AG09319 (cell line): Measurements from ENCODE around the gene ANAPC16.
"Not testable (repeated sequence)": the region's sequence is repeated elsewhere in the genome, so short reads cannot be mapped to it uniquely, and the experiment has no call there.

Experiments used
- DNase-seq: peaks from one replicate; pipeline ENCODE4 v3.0.0-alpha.2; 2010; ENCODE audit warnings: low read depth; ENCODE audit errors: extremely low read depth
- CTCF ChIP-seq: IDR thresholded peaks from 2 replicates; pipeline ENCODE4 v1.5.1; 2011; ENCODE audit warnings: low read depth, mild to moderate bottlenecking, inconsistent platforms, low read length, moderate library complexity

ANAPC16 gene

GRCh38 chr10:72218325-72218724 lies 2.5 kb downstream of the ANAPC16 start:
- no peak for DNase-seq
- no peak for TF ChIP-seq CTCF

- no peak for DNase-seq
- no peak for TF ChIP-seq CTCF
These were observed 2.9 kb downstream of the ANAPC16 start for GRCh38 chr10:72218726-72219125.

- DNase-seq: no peak
- TF ChIP-seq CTCF: no peak
These were observed 3.5 kb downstream of the ANAPC16 start for GRCh38 chr10:72219235-72219814.

- TF ChIP-seq CTCF: no peak
These were observed 4.8 kb downstream of the ANAPC16 start for GRCh38 chr10:72220637-72221036.

GRCh38 chr10:72221278-72221677 lies 5.5 kb downstream of the ANAPC16 start:
- TF ChIP-seq CTCF: no peak
- no peak for DNase-seq

More at GRCh38 chr10:72220637-72221036, 4.8 kb downstream of the ANAPC16 start:
- DNase-seq: no peak

GRCh38 chr10:72223743-72224101 lies 7.9 kb downstream of the ANAPC16 start:
- no peak for DNase-seq
- no peak for TF ChIP-seq CTCF

- DNase-seq: not testable (repeated sequence)
These were observed 8.4 kb downstream of the ANAPC16 start for GRCh38 chr10:72224191-72224590.

- no peak for DNase-seq
- no peak for TF ChIP-seq CTCF
These were observed 10.7 kb downstream of the ANAPC16 start for GRCh38 chr10:72226418-72227027.
